HG03342 (cell line): ENCODE results near the gene DCC.

Source experiments
- ATAC-seq: cut with Tn5 transposase; IDR thresholded peaks from one replicate; pipeline ENCODE4 v1.9.1; 2021; ENCODE audit warnings: mild to moderate bottlenecking, moderate library complexity; ENCODE audit not compliant: unreplicated experiment

Gene DCC

DNA sequence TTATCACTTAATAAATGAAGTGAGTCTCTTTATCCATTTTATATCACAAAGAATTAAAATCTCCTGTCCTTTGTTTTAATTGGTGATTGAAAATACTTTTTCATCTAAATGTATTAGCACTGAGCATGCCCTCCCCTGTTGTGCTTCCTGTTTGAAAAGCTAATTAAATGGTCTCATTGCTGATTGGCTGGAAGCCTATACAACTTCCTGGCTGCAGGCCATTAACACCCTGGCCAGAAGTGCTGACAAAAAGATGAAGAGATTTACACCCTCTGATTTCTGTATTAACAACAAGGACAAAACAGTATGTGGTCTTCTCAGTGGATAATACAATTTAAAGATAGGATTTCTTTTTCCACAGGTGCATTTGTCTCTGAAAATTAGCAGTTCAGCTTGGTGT, 548.0 kb downstream of the DCC start:
- no peak for ATAC-seq

DNA sequence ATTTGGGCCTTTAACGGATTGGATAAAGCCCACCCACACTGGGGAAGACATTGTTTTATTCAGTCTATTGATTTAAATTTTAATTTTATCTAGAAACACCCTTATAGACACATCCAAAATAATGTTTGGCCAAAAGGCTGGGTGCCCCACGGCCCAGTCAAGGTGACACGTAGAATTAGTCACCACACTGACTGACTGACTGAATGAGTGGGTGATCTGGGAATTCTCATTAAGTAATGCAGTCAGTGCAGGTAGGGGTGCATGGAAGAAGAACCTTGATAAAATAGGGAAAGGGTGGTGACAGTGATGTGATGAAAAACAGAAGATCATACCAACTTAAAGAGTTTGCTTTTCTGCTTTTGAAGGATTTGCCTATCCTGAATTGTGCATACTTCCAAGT, 554.8 kb downstream of the DCC start:
- no peak for ATAC-seq

- no peak for ATAC-seq
Observed at GRCh38 chr18:52897611-52898484, 557.9 kb downstream of the DCC start.

GRCh38 chr18:52898485-52899058, 558.6 kb downstream of the DCC start:
- ATAC-seq = no peak

DNA sequence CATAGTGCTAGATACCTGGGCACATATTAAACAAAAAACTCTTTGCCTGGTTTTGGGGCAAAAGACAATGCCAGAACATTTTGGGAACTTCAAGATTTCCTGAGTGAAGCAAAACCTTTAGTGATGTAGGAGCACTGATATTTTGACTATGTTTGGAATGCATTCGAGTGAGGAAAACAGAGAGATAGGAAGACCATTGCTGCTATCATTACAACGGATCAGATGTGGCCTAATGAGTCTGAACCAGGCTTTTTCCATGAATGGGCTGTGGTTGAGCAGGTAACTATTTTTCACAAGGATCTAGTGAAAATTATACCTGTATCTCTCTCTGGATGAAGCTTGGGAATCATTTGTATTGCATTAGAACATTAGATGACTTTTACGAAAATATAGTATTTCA, 562.2 kb downstream of the DCC start:
- ATAC-seq = no peak

DNA sequence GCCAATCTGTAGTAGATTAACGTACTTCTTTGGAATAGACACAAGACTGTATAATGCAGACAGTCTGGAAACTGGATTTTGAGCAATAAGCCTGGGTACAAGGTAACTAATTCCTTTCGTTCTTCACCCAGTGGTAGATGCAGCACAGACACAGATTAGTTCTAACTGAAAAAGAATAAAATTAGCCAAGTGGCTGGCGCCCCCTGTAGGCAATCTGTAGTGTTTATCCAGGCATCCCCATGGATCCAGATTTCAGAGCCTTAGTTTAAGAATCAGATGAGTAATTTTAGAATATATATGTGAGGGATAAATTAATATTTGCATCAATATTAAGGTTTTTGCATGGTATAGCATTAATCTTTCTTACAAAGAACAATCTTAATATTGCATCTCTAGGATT, 563.9 kb downstream of the DCC start:
- ATAC-seq = no peak

DNA sequence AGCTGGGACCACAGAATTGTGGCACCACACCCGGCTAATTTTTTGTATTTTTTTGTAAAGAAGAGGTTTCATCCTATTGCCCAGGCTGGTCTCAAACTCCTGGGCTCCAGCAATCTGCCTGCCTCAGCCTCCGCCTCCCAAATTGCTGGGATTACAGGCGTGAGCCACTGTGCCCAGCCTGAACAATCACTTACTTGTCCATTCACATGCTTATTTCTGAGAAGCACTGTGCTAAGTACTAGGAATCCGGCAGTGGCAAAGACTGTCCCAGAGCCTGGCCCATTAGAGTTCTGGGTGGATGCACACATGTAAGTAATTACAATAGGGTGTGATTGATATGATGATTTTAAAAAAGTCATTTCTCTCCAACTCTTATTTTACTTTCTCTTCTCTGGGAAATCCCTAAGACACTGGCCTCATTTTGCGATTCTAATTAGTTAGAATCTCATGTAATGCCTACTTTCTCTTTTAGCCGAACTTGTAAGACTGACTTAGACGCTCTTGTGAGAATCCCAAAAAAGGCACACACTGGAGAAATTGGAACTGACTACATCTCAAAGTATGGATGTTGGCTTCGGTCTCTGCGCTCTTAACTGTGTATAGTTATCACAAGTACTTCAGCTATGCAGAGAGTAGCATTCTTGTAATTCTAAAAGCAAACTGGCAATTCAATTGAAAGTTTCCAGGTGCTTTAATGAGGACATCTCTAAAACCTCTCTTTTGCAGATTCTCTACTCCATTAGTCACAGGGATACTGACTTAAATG, 567.7 kb downstream of the DCC start:
- ATAC-seq = no peak

DNA sequence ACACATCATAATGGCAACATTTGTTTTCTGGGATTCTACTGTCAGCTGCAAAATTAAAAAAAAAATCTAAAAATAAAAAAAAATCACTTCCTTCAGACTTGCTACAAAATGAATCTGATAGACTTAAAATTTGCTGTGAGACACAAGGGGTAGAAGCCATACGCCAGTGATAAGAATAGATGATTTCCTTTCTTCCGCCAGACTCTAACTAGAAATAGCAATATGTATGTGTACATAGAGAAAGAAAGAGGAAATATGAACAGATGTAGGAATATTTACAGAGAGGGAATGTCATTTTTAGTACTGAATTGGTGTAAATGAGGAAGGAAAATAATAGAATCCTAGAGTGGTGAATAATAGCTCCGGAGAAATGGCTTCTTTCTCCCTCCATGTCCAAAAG, 574.2 kb downstream of the DCC start:
- ATAC-seq = no peak

DNA sequence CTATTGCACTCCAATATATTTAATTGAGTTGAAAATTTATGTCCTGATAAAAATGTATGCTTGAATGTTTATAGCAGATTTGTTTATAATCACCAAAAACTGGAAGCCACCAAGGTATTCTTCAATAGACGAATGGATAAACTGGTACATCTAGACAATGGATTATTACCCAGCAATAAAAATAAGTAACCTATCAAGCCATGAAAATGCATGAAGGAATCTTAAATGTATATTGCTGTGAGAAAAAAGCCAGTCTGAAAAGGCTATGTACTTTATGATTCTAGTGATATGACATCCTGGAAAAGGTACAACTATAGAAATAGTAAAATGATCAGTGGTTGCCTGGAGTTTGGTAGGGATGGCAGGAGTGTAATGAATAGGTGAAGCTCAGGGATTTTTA, 580.7 kb downstream of the DCC start:
- ATAC-seq = no peak

GRCh38 chr18:52933356-52933755, 593.4 kb downstream of the DCC start:
- ATAC-seq = no peak

DNA sequence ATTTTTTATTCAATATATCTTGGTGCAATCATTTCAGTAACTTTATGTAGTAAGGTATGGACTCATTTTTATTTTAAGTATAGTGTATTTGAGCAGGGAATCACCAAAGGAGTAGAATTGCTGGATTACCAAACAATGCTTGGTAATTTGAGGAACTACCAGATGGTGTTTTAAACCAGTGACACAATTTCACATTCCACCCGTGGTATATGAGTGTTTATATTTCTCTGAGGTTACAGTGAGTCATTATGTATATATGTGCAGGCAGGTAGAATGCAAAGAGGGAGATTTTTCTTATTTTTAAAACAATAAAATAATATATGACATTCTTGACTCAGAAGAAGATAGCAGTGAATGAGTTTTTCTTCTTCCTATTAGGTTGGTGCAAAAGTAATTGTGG, 596.9 kb downstream of the DCC start:
- no peak for ATAC-seq

GRCh38 chr18:52937840-52938239, 597.8 kb downstream of the DCC start:
- no peak for ATAC-seq

GRCh38 chr18:52945552-52945951, 605.6 kb downstream of the DCC start:
- ATAC-seq = no peak

DNA sequence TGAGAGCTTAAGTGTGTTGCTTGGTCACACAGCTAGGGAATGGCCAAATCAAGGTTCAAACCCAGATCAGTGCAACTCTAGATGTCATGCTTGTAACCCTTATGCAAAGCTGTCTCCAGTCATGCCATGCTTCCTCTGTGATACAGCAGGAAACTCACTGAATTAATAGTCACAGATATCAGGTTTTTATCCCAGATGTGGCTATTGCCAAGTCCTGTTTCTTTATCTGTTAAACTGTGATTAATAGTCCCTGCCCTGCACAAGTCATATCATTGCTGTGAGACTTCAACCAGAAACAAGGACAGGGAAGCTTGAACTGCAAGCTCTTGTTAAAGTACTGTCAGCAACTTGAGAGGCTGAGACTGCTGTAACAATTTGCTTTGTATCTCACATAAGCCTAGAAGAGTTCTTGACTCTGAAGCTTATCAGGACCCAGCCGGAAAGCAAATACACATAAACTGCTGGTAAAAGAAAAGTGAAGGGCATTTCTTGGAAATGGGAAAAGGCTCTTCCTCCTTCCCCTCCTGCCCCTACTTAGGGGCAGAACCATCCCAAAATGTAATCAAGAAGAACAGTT, 609.0 kb downstream of the DCC start:
- ATAC-seq = no peak

GRCh38 chr18:52950155-52950554, 610.2 kb downstream of the DCC start:
- ATAC-seq = no peak

- ATAC-seq = no peak
Observed at GRCh38 chr18:52953387-52953786, 613.4 kb downstream of the DCC start.

DNA sequence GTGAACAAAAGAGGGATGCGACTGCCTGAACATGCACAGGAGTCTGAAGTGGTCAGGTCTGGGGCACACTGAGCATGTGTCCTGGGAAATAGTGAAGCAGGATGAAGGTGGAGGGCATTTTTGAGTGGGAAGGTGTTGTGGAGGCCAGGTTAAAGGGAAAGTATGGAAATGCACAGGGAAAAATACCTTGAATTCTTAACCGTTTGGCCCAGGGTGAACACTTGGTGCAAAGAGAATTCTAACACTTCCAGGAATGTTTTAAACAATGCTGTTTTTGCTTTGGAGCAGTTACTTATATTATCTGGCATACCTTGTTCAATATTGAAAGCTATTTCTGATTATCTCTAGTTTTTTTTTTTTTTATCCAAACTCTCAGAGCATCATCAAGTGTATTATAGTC, 623.5 kb downstream of the DCC start:
- no peak for ATAC-seq

- no peak for ATAC-seq
Observed at GRCh38 chr18:52970686-52971085, 630.7 kb downstream of the DCC start.

DNA sequence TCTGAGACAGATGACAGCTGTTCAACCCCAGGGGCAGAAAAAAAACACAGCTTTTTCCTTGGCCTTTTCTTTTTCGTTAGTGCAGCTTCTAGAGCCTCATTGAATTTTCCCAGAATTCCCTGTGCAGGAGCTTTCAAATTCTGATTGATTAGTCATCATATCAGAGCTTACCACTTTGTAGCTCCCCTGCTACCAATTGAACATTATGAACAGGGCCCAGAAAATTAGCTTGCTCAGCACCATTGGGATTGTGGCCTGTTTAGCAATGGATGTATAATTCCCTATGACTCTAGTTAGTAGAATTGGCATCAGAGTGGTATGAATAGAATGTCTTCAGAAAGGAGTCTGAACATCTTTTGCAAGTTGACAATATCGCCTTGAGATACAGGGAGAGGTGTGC, 631.1 kb downstream of the DCC start:
- no peak for ATAC-seq

GRCh38 chr18:52979892-52980291, 639.9 kb downstream of the DCC start:
- no peak for ATAC-seq

- no peak for ATAC-seq
Observed at GRCh38 chr18:52991246-52991645, 651.2 kb downstream of the DCC start.

- ATAC-seq = no peak
Observed at GRCh38 chr18:52992041-52992440, 652.0 kb downstream of the DCC start.
